Measurements from ENCODE around the gene GGA1. TPM values are rescaled to one million over a fixed set of nuclear protein-coding genes. Genes with fewer than 3 reads are reported as not detected.

The GGA1 gene
- polyA plus RNA-seq, 1 of the 3 experiments (the other 2 are of a cell fraction), result 81.1 TPM

- Histone ChIP-seq H3K4me1 (ENCODE audit: control insufficient read depth in 1 of 2, insufficient read depth in 2 of 2, low read depth in 1 of 2, low read length in 1 of 2) (peaks cover 11 to 19% of the 10 kb centered on the region in 2 experiments; a peak in 2 of 4 replicates), H3K27me3 (ENCODE audit: insufficient read depth) (no peaks in the 10 kb centered on the region), H2AFZ (ENCODE audit: low read depth) (no peak within 1 kb of the TSS; the same call in 1 of the 2 replicates), H3K9ac (peak within 1 kb of the TSS; percentile 94), H3K9me2 (no peaks in the 10 kb centered on the region), H3K79me2 (ENCODE audit: insufficient read depth) (peaks cover 37% of the 10 kb centered on the region), H3K27ac (ENCODE audit: low read depth in 2 of 2, low read length in 1 of 2) (peak within 1 kb of the TSS; percentile 94), H3K36me3 (replicated peaks in 1 of 2; ENCODE audit: control insufficient read depth in 1 of 2, insufficient read depth in 2 of 2, low read length in 1 of 2) (peaks cover 17 to 29% of the 10 kb centered on the region in 2 experiments), H3K9me3 (no peaks in the 10 kb centered on the region), H3K4me2 (peak within 1 kb of the TSS; percentile 98), H4K20me1 (ENCODE audit: insufficient read depth) (peaks cover 33% of the 10 kb centered on the region), H3K4me3 (ENCODE audit: low read depth in 2 of 2, low read length in 1 of 2) (peak within 1 kb of the TSS; percentile 64 to 92), H3F3A (replicated peaks; ENCODE audit: insufficient read depth) (peaks cover 52% of the 10 kb centered on the region)
- CTCF ChIA-PET, result interaction anchor here (1.1 to 44.3 kb wide), 8 partner anchors 14 to 415 kb away, joined by 3 to 898 read pairs (median 4); partner anchors contain the start of genes GCAT, PDXP and SH3BP1
- 2% methylated on average over 17 of the region's 34 CpGs for WGBS (ENCODE audit: low lambda C conversion rate)
- DNase-seq, result peak; percentile 84
- POLR2A ChIA-PET, result interaction anchor here (0.8 to 4.5 kb wide), 7 partner anchors 11 to 66 kb away, joined by 3 to 28 read pairs (median 4); partner anchors contain the start of genes GGA1, NOL12 and PDXP
- TF ChIP-seq TCF12 (IDR thresholded peaks at IDR 0.05) (peak; percentile 62), POLR2AphosphoS5 (IDR thresholded peaks at IDR 0.05; ENCODE audit: low read depth, low read length) (peak; percentile 99), IRF3 (IDR thresholded peaks at IDR 0.05; ENCODE audit: low read depth, low read length) (no peak; the same call in 1 of the 2 replicates), RAD21 (IDR thresholded peaks at IDR 0.05; ENCODE audit: low read length) (no peak), YY1 (IDR thresholded peaks at IDR 0.05; ENCODE audit: low read depth) (peak; percentile 34; the same call in 1 of the 2 replicates), FOXJ3 (CRISPR knock-in tag; IDR thresholded peaks at IDR 0.05) (no peak), MEF2A (IDR thresholded peaks at IDR 0.05; ENCODE audit: borderline replicate concordance, low read depth) (no peak), MXI1 (IDR thresholded peaks at IDR 0.05; ENCODE audit: low read depth, low read length) (peak; percentile 25; the same call in 1 of the 2 replicates), NFIC (IDR thresholded peaks at IDR 0.05; ENCODE audit: borderline replicate concordance) (peak; percentile 72), RCOR1 (IDR thresholded peaks at IDR 0.05; ENCODE audit: low read length) (no peak; the same call in 1 of the 2 replicates), CTCF (IDR thresholded peaks at IDR 0.05) (no peak), RFX5 (IDR thresholded peaks at IDR 0.05; ENCODE audit: low read length) (no peak; the same call in 1 of the 2 replicates), ZBTB33 (IDR thresholded peaks at IDR 0.05; ENCODE audit: borderline replicate concordance, low read depth) (no peak), JUND (IDR thresholded peaks at IDR 0.05) (peak; percentile 24), GATA2 (CRISPR knock-in tag; IDR thresholded peaks at IDR 0.05) (no peak), SIN3A (IDR thresholded peaks at IDR 0.05; ENCODE audit: borderline replicate concordance, low read depth, low read length) (peak; percentile 89), CHD2 (IDR thresholded peaks at IDR 0.05; ENCODE audit: low read length, partially characterized antibody) (peak; percentile 16), TAF1 (IDR thresholded peaks at IDR 0.05; ENCODE audit: borderline replicate concordance, low read depth, low read length) (peak; percentile 84), RXRA (IDR thresholded peaks at IDR 0.05; ENCODE audit: borderline replicate concordance, low read depth) (no peak; the same call in 1 of the 2 replicates), MAX (IDR thresholded peaks at IDR 0.05; ENCODE audit: low read depth) (peak; percentile 74), PBX3 (IDR thresholded peaks at IDR 0.05) (peak; percentile 32), ELF1 (IDR thresholded peaks at IDR 0.05) (peak; percentile 71; the same call in 1 of the 2 replicates), EZH2phosphoT487 (IDR thresholded peaks at IDR 0.05; ENCODE audit: borderline replicate concordance, low read depth) (no peak), USF1 (IDR thresholded peaks at IDR 0.05; ENCODE audit: borderline replicate concordance, low read depth) (no peak), EP300 (IDR thresholded peaks at IDR 0.05; ENCODE audit: borderline replicate concordance in 1 of 2, low read depth in 1 of 2, low read length in 1 of 2) (no peak; a peak in 2 of 4 replicates)
Observed at GRCh38 chr22:37674951-37675929, 66.6 kb downstream of the GGA1 start, which contains the start of gene LGALS1. Gene LGALS1 (plus strand): TSS chr22:37675636. CDS start chr22:37675703, 67 bp downstream.
